Psoas muscle (tissue), 8 donors: ENCODE results near the gene GNE. TPM values are rescaled to one million over a fixed set of nuclear protein-coding genes. Genes with fewer than 3 reads are reported as not detected.
"Not testable (repeated sequence)": the region's sequence is repeated elsewhere in the genome, so short reads cannot be mapped to it uniquely, and the experiment has no call there.

Source experiments
- ATAC-seq, 4 donors: fragments of 200-7000 bp; cut with Tn5 transposase; one replicate each; pipeline ENCODE4 v1.9.1; 2020; ENCODE audit warnings: moderate library complexity in 3 of 4, mild to moderate bottlenecking in 2 of 4
- DNase-seq, 2 donors: peaks; one replicate each; pipeline ENCODE4 v3.0.0-alpha.2; 2020
- H3K27ac ChIP-seq: fragments of 200-600 bp; one replicate; pipeline ENCODE4 v1.8.0; 2022
- H3K27me3 ChIP-seq, 3 donors: fragments of 200-600 bp in 1 of 3; one replicate each; pipeline versions ENCODE4 v1.6.1 to v1.8.0; 2013 to 2022; ENCODE audit warnings: low read length in 2 of 3, mild to moderate bottlenecking in 2 of 3, moderate library complexity in 1 of 3; ENCODE audit not compliant: insufficient read depth in 3 of 3
- H3K36me3 ChIP-seq, 2 donors: fragments of 200-600 bp in 1 of 2; one replicate each; pipeline versions ENCODE4 v1.6.1 to v1.8.0; 2013 to 2022; ENCODE audit warnings: low read depth in 1 of 2, mild to moderate bottlenecking in 1 of 2, moderate library complexity in 1 of 2; ENCODE audit not compliant: insufficient read depth in 1 of 2
- H3K4me1 ChIP-seq: fragments of 200-600 bp; one replicate; pipeline ENCODE4 v1.8.0; 2022
- H3K4me3 ChIP-seq: fragments of 200-600 bp; one replicate; pipeline ENCODE4 v1.8.0; 2022; ENCODE audit warnings: mild to moderate bottlenecking
- H3K9me3 ChIP-seq: fragments of 200-600 bp; one replicate; pipeline ENCODE4 v1.8.0; 2022
- CTCF ChIP-seq: fragments of 200-600 bp; IDR thresholded peaks from one replicate; pipeline ENCODE4 v1.8.0; 2022; ENCODE audit warnings: antibody characterized with exemption
- WGBS, 3 donors: extraction: QIAGEN DNeasy Blood & Tissue Kit; methylation state at CpG; one replicate each; pipeline versions ENCODE4 v1.1.6 to v1.1.7; 2013; 5-methylcytosine and 5-hydroxymethylcytosine counted together
- intact Hi-C, 2 donors: fragments of 100-400 bp; cut with DNase I; formaldehyde crosslinking; loops; one replicate each; pipeline versions ENCODE4 v1.11.0 to v1.14.2; 2022
- polyA plus RNA-seq, 3 donors: library from polyadenylated mRNA; stranded (reverse); fragments of 200-250 nt; gene quantifications; one replicate each; pipeline ENCODE4 v1.2.3, GENCODE V29; 2013
- total RNA-seq, 4 donors: library from RNA; stranded (reverse); fragmentation: NEBNext Ultra II Directional in 2 of 4; extraction: Animal tissue kit (Norgen Biotek cat#: 25700) in 2 of 4; gene quantifications; one replicate each; pipeline versions ENCODE4 v1.2.1 to v1.2.4, GENCODE V29; 2021 to 2023
- donor health status: healthy with polysubstance abuse.
- donor health status: DM: no; HTN: no; CAD: no; lungs with moderate emphysema.
- donor health status: Bipolar disorder and iron deficiency.
- donor health status: healthy.
- donor health status: DM: yes; HTN: yes; CAD: no.
- donor health status: DM: no; HTN: no; CAD: no.
- donor health status: DM: no; HTN: no; CAD: no.
- donor health status: DM: yes; HTN: yes; CAD: no.

Gene GNE
- total and polyA plus RNA-seq, 7 donors = 3.0 to 11.6 (median 8.9) TPM

DNA sequence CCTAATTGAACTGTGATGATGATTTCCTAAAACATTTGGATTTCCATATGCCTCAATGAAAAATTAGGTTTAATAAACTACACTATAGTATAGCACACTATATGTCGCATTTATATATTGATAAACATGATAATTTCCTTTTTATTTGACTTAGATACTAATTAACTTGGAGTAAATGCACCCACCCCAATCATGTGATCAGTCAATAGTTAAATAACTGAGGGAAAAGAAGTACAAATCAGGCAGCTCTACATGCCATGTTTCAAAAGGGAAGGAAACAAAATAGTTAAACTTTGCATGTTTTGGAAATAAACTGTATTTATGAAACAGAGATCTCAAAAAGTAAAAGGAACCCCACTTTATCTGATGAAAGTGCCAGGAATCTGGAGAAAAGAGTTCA lies 18.0 kb upstream of the GNE start:
- no peak for TF ChIP-seq CTCF
- ATAC-seq (no peak), DNase-seq (no peak)
- Histone ChIP-seq H3K9me3 (no peaks in the 10 kb centered on the region), H3K4me3 (no peak overlapping the region), H3K36me3 (no peaks in the 10 kb centered on the region), H3K4me1 (no peaks in the 10 kb centered on the region), H3K27me3 (no peaks in the 10 kb centered on the region), H3K27ac (no peak overlapping the region)
- WGBS, 3 donors = 78 to 87% (median 83%) methylated on average over 1 of the region's 1 CpG
- intact Hi-C loops = no loop called here

GRCh38 chr9:36275060-36275459 lies 16.8 kb upstream of the GNE start:
- H3K27ac ChIP-seq = no peak overlapping the region
- no peak overlapping the region for H3K4me3 ChIP-seq
- DNase-seq = no peak
- H3K4me1 ChIP-seq = no peaks in the 10 kb centered on the region
- intact Hi-C loops = no loop called here
- no peaks in the 10 kb centered on the region for H3K9me3 ChIP-seq
- H3K36me3 ChIP-seq = no peaks in the 10 kb centered on the region
- no peaks in the 10 kb centered on the region for H3K27me3 ChIP-seq
- ATAC-seq = no peak
- 96 to 97% (median 97%) methylated on average over 3 of the region's 3 CpGs for WGBS, 3 donors
- no peak for TF ChIP-seq CTCF

DNA sequence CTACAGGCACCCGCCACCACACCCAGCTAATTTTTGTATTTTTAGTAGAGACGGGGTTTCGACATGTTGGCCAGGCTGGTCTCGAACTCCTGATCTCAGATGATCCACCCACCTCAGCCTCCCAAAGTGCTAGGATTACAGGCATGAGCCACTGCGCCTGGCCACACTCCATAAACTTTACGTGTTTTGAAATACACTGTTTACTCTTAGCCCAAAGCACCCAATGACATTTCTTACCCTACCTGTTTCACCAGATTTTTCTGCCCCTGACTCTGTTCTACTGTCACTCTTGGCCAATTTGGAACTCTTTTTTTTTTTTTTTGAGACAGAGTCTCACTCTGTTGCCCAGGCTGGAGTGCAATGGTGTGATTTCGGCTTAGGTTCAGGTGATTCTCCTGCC lies 15.1 kb upstream of the GNE start:
- H3K27me3 ChIP-seq, H3K36me3 ChIP-seq, H3K27ac ChIP-seq, ATAC-seq, intact Hi-C loops, DNase-seq, H3K4me1 ChIP-seq, H3K4me3 ChIP-seq, H3K9me3 ChIP-seq: not testable (repeated sequence)
- WGBS, 3 donors = 95 to 97% (median 95%) methylated on average over 7 of the region's 7 CpGs

DNA sequence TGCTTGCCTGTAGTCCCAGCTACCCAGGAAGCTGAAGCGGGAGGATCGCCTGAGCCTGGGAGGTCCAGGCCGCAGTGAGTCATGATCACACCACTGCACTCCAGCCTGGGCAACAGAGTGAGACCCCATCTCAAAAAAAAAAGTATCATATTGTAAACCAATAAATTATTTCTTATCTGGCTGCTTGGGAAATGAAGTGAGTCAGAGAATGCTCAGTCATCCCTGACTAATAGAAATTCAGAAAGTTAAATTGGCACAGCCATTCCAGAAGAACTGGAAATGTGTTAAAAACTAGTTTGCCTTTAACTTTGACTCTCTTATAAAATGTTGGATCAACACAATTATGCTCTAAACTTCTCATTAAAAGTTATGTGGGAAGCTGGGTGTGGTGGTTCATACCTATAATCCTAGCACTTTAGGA lies 9.8 kb upstream of the GNE start:
- intact Hi-C loops = no loop called here
- no peak for TF ChIP-seq CTCF

DNA sequence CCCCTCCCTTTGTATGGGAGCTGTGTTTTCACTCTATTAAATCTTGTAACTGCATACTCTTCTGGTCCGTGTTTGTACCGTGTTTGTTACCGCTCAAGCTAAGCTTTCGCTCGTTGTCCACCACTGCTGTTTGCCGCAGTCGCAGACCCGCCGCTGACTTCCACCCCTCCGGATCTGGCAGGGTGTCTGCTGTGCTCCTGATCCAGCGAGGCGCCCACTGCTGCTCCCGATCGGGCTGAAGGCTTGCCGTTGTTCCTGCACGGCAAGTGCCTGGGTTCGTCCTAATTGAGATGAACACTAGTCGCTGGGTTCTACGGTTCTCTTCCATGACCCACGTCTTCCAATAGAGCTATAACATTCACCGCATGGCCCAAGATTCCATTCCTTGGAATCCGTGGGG lies 6.6 kb upstream of the GNE start:
- no peaks in the 10 kb centered on the region for H3K27me3 ChIP-seq
- no peaks in the 10 kb centered on the region for H3K4me1 ChIP-seq
- no peak for TF ChIP-seq CTCF
- intact Hi-C loops = no loop called here
- no peak for DNase-seq
- H3K36me3 ChIP-seq = no peaks in the 10 kb centered on the region
- WGBS, 3 donors = 93 to 96% (median 96%) methylated on average over 22 of the region's 22 CpGs
- H3K27ac ChIP-seq = no peak overlapping the region
- H3K9me3 ChIP-seq = no peaks in the 10 kb centered on the region
- ATAC-seq = no peak
- H3K4me3 ChIP-seq = no peak overlapping the region

More for the DNA sequence above, 9.8 kb upstream of the GNE start:
- ATAC-seq (no peak), DNase-seq (no peak)
- Histone ChIP-seq H3K4me1 (no peaks in the 10 kb centered on the region), H3K9me3 (no peaks in the 10 kb centered on the region), H3K27me3 (no peaks in the 10 kb centered on the region), H3K27ac (no peak overlapping the region), H3K4me3 (no peak overlapping the region), H3K36me3 (no peaks in the 10 kb centered on the region)
- 59 to 86% (median 62%) methylated on average over 3 of the region's 3 CpGs for WGBS, 3 donors
